Calu3 (cell line): ENCODE results near the gene TMEM263. TPM values are rescaled to one million over a fixed set of nuclear protein-coding genes. Genes with fewer than 3 reads are reported as not detected.

ENCODE experiments used
- Bru-seq: library from RNA; stranded (reverse); fragments of 400-500 nt; gene quantifications from one replicate; lab custom pipeline; 2021; lab: Mats Ljungman, UMichigan
- BruChase-seq, 2 experiments: library from RNA; stranded (reverse); fragments of 400-500 nt; gene quantifications; one replicate each; lab custom pipeline; 2021; lab: Mats Ljungman, UMichigan
- BruUV-seq: library from RNA; stranded (reverse); fragments of 400-500 nt; replicated peaks from 2 replicates; lab custom pipeline; 2021; lab: Mats Ljungman, UMichigan
- CTCF ChIA-PET: fragments of 300-600 bp; sonication (Branson Sonifier 250); formaldehyde crosslinking; loops from one replicate; lab custom pipeline; 2022; ENCODE audit warnings: antibody characterized with exemption; lab: Charles Lee
- DNase-seq: peaks from one replicate; pipeline ENCODE4 v3.0.0; 2022
- H3K27ac Mint-ChIP-seq: one replicate; pipeline ENCODE4 v1.8.0; 2022; ENCODE audit warnings: mixed read lengths; ENCODE audit not compliant: unreplicated experiment
- H3K27me3 Mint-ChIP-seq: one replicate; pipeline ENCODE4 v1.8.0; 2022; ENCODE audit warnings: mixed read lengths; ENCODE audit not compliant: unreplicated experiment
- H3K36me3 Mint-ChIP-seq: one replicate; pipeline ENCODE4 v1.8.0; 2022; ENCODE audit warnings: mild to moderate bottlenecking, moderate library complexity, mixed read lengths; ENCODE audit not compliant: insufficient read depth, unreplicated experiment
- H3K4me1 Mint-ChIP-seq: one replicate; pipeline ENCODE4 v1.8.0; 2022; ENCODE audit warnings: mild to moderate bottlenecking, low read depth, mixed read lengths; ENCODE audit not compliant: unreplicated experiment
- H3K4me3 Mint-ChIP-seq: one replicate; pipeline ENCODE4 v1.8.0; 2022; ENCODE audit warnings: mild to moderate bottlenecking, low read depth, moderate library complexity, mixed read lengths; ENCODE audit not compliant: unreplicated experiment
- H3K9me3 Mint-ChIP-seq: one replicate; pipeline ENCODE4 v1.8.0; 2022; ENCODE audit warnings: low read depth, mixed read lengths; ENCODE audit not compliant: unreplicated experiment
- intact Hi-C: fragments of 100-400 bp; cut with micrococcal nuclease; formaldehyde crosslinking; loops from one replicate; pipeline ENCODE4 v1.10.0; 2022; ENCODE audit not compliant: unreplicated experiment
- long read RNA-seq: library from polyadenylated mRNA; stranded (forward); transcript quantifications from one replicate; pipeline ENCODE4 v2.0.0, GENCODE V29; 2022
- total RNA-seq: library from RNA; stranded (reverse); gene quantifications from 2 replicates; pipeline ENCODE4 v1.2.3, GENCODE V29; 2022
- TF ChIP-seq, protein P1 (sequence below): fragments of 200-600 bp; IDR thresholded peaks from one replicate; pipeline ENCODE4 v1.8.0; 2022; ENCODE audit warnings: antibody characterized with exemption; ENCODE audit not compliant: unreplicated experiment

Gene TMEM263
- total RNA-seq = 46.3 and 47.6 TPM in 2 replicates
- Bru-seq, nascent RNA = percentile 91 among the genes with signal in this experiment
- BruChase-seq, experiment 1, labeled RNA remaining after a 6-hour chase = percentile 93 among the genes with signal in this experiment
- percentile 93 among the genes with signal in this experiment for BruChase-seq, experiment 2, labeled RNA remaining after a 2-hour chase
- long read RNA-seq, transcript TMEM263-201 (4 exons, 3,362 nt) = minor isoform, 12 of 37 reads
- long read RNA-seq, transcript TMEM263-204 (3 exons, 3,349 nt) = major isoform, 17 of 37 reads
- long read RNA-seq, partial matches to known transcripts = 0 of 37 reads
- long read RNA-seq, other reads (novel, unspliced or antisense) = 7 of 37 reads

GRCh38 chr12:106955377-106956047 lies at the start of gene TMEM263:
Gene TMEM263, plus strand, starts transcription at chr12:106955907. Its CDS starts 11,210 bp downstream, at chr12:106967117.
- Mint-ChIP-seq H3K4me3 (peak within 1 kb of the TSS; percentile 77), H3K9me3 (no peaks in the 10 kb centered on the region), H3K36me3 (peaks cover 32% of the 10 kb centered on the region), H3K4me1 (peaks cover 7% of the 10 kb centered on the region), H3K27ac (peak within 1 kb of the TSS; percentile 89), H3K27me3 (peaks cover 20% of the 10 kb centered on the region)
- DNase-seq = peak; percentile 96
- TF ChIP-seq, protein P1, sequence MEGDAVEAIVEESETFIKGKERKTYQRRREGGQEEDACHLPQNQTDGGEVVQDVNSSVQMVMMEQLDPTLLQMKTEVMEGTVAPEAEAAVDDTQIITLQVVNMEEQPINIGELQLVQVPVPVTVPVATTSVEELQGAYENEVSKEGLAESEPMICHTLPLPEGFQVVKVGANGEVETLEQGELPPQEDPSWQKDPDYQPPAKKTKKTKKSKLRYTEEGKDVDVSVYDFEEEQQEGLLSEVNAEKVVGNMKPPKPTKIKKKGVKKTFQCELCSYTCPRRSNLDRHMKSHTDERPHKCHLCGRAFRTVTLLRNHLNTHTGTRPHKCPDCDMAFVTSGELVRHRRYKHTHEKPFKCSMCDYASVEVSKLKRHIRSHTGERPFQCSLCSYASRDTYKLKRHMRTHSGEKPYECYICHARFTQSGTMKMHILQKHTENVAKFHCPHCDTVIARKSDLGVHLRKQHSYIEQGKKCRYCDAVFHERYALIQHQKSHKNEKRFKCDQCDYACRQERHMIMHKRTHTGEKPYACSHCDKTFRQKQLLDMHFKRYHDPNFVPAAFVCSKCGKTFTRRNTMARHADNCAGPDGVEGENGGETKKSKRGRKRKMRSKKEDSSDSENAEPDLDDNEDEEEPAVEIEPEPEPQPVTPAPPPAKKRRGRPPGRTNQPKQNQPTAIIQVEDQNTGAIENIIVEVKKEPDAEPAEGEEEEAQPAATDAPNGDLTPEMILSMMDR = no peak
- no TSS peak for BruUV-seq
- intact Hi-C loops = loop anchor here (2.0 kb wide), 1 partner anchor 17 kb away; no protein-coding TSS in a partner anchor
- CTCF ChIA-PET = interaction anchor here (0.6 to 1.6 kb wide), 4 partner anchors 20 to 598 kb away, joined by 3 to 13 read pairs (median 4); partner anchors contain the start of genes MTERF2 and POLR3B

DNA sequence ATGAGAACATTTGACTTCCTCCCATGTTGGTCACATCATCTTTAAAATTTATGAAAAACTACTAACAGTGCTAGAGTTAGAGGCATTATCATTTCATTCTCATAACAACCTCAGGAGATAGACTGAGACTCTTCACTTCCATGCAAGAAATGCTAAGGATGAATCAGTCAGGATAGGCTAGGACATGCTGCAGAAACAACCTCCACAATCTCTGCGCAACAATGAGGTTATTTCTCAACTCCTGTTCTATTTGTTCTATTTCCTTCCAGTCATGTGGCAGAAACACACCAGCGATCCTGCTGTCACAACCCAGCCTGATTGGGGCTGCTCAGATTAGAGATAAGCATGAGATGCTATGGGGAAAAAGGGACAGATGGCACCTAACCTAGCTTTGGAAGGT lies 49.0 kb upstream of the TMEM263 start:
- Mint-ChIP-seq H3K27me3 (peaks cover 15% of the 10 kb centered on the region), H3K27ac (no peak overlapping the region), H3K9me3 (no peaks in the 10 kb centered on the region), H3K4me1 (no peaks in the 10 kb centered on the region), H3K36me3 (no peaks in the 10 kb centered on the region), H3K4me3 (no peak overlapping the region)
- BruUV-seq = no TSS peak
- no peak for DNase-seq
- TF ChIP-seq, protein P1 = no peak
- CTCF ChIA-PET = interaction anchor here (0.7 kb wide), 1 partner anchor 492 kb away, joined by 3 read pairs; no protein-coding TSS in a partner anchor
- intact Hi-C loops = no loop called here

DNA sequence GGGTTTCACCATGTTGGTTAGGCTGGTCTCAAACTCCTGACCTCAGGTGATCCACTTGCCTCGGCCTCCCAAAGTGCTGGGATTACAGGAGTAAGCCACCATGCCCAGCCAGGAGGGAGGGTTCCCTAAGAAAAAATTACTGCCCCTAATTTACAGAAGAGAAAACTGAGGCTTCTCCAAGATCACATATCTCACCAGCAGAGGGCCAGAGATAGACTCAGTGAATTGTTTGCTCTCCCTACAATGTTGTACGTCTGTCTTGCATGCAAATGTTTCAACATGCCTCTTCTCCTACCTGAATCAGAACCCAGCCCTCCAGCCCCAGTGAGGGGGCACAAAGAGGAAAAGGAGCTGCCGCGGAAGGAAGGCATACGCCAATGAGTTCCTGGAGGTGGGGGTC lies 48.3 kb upstream of the TMEM263 start:
- intact Hi-C loops = no loop called here
- Mint-ChIP-seq H3K27ac (no peak overlapping the region), H3K36me3 (no peaks in the 10 kb centered on the region), H3K27me3 (peaks cover 8% of the 10 kb centered on the region), H3K4me3 (no peak overlapping the region), H3K4me1 (no peaks in the 10 kb centered on the region), H3K9me3 (no peaks in the 10 kb centered on the region)
- CTCF ChIA-PET = no interaction called here
- no peak for DNase-seq
- no TSS peak for BruUV-seq
- TF ChIP-seq, protein P1 = peak; percentile 14

DNA sequence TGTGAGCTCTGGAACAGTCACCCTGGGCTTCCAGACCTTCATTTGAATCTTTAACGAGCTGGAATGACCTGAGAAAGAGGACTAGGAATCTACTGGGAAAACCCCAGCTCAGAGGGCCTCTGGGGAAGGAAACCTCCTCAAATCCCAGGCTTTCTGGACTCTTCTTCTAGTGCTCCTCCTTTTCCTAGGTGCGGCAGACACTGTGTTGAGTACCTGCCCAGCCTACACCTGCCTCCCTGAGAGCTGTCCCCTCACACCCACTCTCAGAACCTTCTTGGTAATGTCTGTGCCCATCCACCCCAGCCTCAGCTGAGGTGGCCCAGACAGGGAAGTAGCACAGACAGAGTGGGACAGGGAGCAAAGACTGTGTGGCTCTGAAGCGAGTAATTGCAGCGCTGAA lies 47.9 kb upstream of the TMEM263 start:
- TF ChIP-seq, protein P1 = no peak
- Mint-ChIP-seq H3K4me1 (no peaks in the 10 kb centered on the region), H3K36me3 (no peaks in the 10 kb centered on the region), H3K27ac (no peak overlapping the region), H3K4me3 (no peak overlapping the region), H3K9me3 (no peaks in the 10 kb centered on the region), H3K27me3 (peaks cover 3% of the 10 kb centered on the region)
- no TSS peak for BruUV-seq
- DNase-seq = no peak
- CTCF ChIA-PET = no interaction called here
- intact Hi-C loops = no loop called here
